MCF 10A (cell line): ENCODE measurements around the gene RAB35. TPM values are rescaled to one million over a fixed set of nuclear protein-coding genes. Genes with fewer than 3 reads are reported as not detected.

Experiments
- BruUV-seq: library from RNA; stranded (reverse); fragments of 400-500 nt; replicated peaks from 2 replicates; lab custom pipeline; 2021; lab: Mats Ljungman, UMichigan
- CTCF ChIA-PET: fragments of 300-600 bp; sonication (Branson Sonifier 250); formaldehyde crosslinking; extraction: SDS; loops from one replicate; lab custom pipeline; 2021; ENCODE audit warnings: antibody characterized with exemption, inconsistent platforms; lab: Yijun Ruan, JAX
- POLR2A ChIA-PET: fragments of 300-600, 350-650 bp; sonication (Branson Sonifier 250); formaldehyde crosslinking; extraction: SDS; loops from one replicate; lab custom pipeline; 2020; ENCODE audit warnings: antibody characterized with exemption, inconsistent platforms; lab: Yijun Ruan, JAX
- DNase-seq: peaks from one replicate; pipeline ENCODE4 v3.0.0-alpha.2; 2018; ENCODE audit not compliant: unreplicated experiment
- H3K27ac Mint-ChIP-seq: one replicate; pipeline ENCODE4 v1.8.0; 2022; ENCODE audit warnings: mild to moderate bottlenecking, low read depth, mixed read lengths; ENCODE audit not compliant: unreplicated experiment
- H3K27me3 Mint-ChIP-seq: one replicate; pipeline ENCODE4 v1.8.0; 2022; ENCODE audit warnings: mixed read lengths; ENCODE audit not compliant: insufficient read depth, unreplicated experiment
- H3K36me3 Mint-ChIP-seq: one replicate; pipeline ENCODE4 v1.8.0; 2022; ENCODE audit warnings: mild to moderate bottlenecking, moderate library complexity, mixed read lengths; ENCODE audit not compliant: insufficient read depth, unreplicated experiment
- H3K4me1 Mint-ChIP-seq: one replicate; pipeline ENCODE4 v1.8.0; 2022; ENCODE audit warnings: mixed read lengths; ENCODE audit not compliant: insufficient read depth, unreplicated experiment
- H3K4me3 Mint-ChIP-seq: one replicate; pipeline ENCODE4 v1.8.0; 2022; ENCODE audit warnings: mild to moderate bottlenecking, moderate library complexity, mixed read lengths; ENCODE audit not compliant: unreplicated experiment
- H3K9me3 Mint-ChIP-seq: one replicate; pipeline ENCODE4 v1.8.0; 2022; ENCODE audit warnings: mixed read lengths; ENCODE audit not compliant: unreplicated experiment
- CTCF ChIP-seq: fragments of 200-600 bp; IDR thresholded peaks from one replicate; pipeline ENCODE4 v1.8.0; 2022; ENCODE audit warnings: antibody characterized with exemption, mild to moderate bottlenecking; ENCODE audit not compliant: unreplicated experiment
- intact Hi-C: fragments of 100-400 bp; cut with micrococcal nuclease; formaldehyde crosslinking; loops from 2 replicates; pipeline ENCODE4 v1.14.1; 2022
- total RNA-seq: library from RNA; stranded (reverse); gene quantifications from 2 replicates; pipeline ENCODE4 v1.2.3, GENCODE V29; 2022

RAB35 gene
- total RNA-seq, 1 experiment from 2014 or later: 57.8 TPM

DNA sequence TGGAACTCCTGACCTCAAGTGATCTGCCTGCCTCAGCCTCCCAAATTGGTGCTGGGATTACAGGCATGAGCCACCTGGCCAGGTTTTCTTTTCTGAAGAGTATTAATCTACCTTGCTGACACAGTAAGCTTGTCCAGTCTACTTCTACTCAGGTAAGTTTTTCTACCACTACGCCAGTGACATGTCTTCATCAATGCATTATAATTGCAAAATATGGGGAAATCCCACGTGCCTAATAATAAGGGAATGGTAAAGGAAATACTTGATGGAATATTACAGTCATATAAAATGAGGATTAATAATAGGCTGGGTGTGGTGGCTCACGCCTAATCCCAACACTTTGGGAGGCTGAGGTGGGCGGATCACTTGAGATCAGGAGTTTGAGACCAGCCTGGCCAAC is 62.3 kb downstream of the RAB35 start:
- no peaks in the 10 kb centered on the region for H3K27me3 Mint-ChIP-seq
- no peak overlapping the region for H3K4me3 Mint-ChIP-seq
- H3K9me3 Mint-ChIP-seq: peaks cover 11% of the 10 kb centered on the region
- POLR2A ChIA-PET: interaction anchor here (1.1 to 3.3 kb wide), 7 partner anchors 9 to 65 kb away, joined by 3 to 48 read pairs (median 6); partner anchors contain the start of gene BICDL1
- TF ChIP-seq CTCF: no peak
- intact Hi-C loops: no loop called here
- DNase-seq: no peak
- H3K4me1 Mint-ChIP-seq: peaks cover 10% of the 10 kb centered on the region
- peak overlapping the region; percentile 22 for H3K27ac Mint-ChIP-seq
- CTCF ChIA-PET: interaction anchor here (1.5 kb wide), 1 partner anchor 12 kb away, joined by 3 read pairs; no protein-coding TSS in a partner anchor
- BruUV-seq: no TSS peak
- no peaks in the 10 kb centered on the region for H3K36me3 Mint-ChIP-seq

DNA sequence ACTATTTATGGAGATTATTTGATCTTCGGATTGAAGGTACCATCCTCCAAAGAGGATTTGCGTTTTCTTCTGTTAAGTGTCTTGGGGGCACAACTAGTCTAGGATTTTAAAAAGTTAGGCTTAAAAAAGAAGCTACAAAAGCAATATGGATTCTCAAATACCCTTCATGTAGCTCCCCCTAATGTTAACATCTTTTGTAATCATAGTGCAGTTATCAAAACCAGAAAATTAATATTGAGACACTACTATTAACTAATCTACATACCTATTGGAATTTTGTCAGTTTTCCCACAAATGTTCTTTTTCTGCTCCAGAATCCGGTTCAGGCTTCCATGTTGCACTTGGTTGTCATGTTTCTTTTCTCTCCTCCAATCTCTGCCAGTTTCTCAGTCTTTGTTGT is 65.0 kb downstream of the RAB35 start:
- no peak for TF ChIP-seq CTCF
- H3K27me3 Mint-ChIP-seq: no peaks in the 10 kb centered on the region
- no peaks in the 10 kb centered on the region for H3K36me3 Mint-ChIP-seq
- POLR2A ChIA-PET: interaction anchor here (1.1 to 1.4 kb wide), 2 partner anchors 10 to 23 kb away, joined by 3 read pairs; no protein-coding TSS in a partner anchor
- no peak overlapping the region for H3K27ac Mint-ChIP-seq
- H3K4me1 Mint-ChIP-seq: peaks cover 17% of the 10 kb centered on the region
- no peak overlapping the region for H3K4me3 Mint-ChIP-seq
- intact Hi-C loops: no loop called here
- DNase-seq: no peak
- CTCF ChIA-PET: no interaction called here
- peaks cover 11% of the 10 kb centered on the region for H3K9me3 Mint-ChIP-seq
- BruUV-seq: no TSS peak

DNA sequence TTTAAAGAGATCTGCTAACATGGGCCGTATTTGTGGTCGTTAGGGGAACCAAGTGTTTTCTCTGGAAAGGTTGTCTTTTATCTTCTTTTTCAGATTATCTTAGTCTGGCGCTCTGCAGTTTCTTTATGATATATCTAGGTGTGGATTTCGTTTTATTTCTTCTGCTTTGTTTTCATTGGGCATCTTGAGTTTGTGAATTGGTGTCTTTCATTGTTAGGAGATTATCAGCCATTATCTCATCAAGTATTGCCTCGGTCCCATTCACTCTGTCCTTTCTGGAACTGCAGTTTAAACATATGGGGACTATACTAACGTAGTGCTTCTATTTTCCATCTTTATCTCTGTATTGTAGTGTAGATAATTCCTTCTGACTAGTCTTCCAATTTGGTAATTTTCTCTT is 67.1 kb downstream of the RAB35 start:
- intact Hi-C loops: no loop called here
- POLR2A ChIA-PET: interaction anchor here (0.9 to 1.6 kb wide), 3 partner anchors 11 to 50 kb away, joined by 3 to 4 read pairs (median 4); no protein-coding TSS in a partner anchor
- Mint-ChIP-seq H3K27ac (no peak overlapping the region), H3K4me3 (no peak overlapping the region), H3K27me3 (no peaks in the 10 kb centered on the region), H3K36me3 (peaks cover 5% of the 10 kb centered on the region), H3K9me3 (peaks cover 11% of the 10 kb centered on the region), H3K4me1 (peaks cover 12% of the 10 kb centered on the region)
- CTCF ChIA-PET: interaction anchor here (0.6 kb wide), 2 partner anchors 63 to 119 kb away, joined by 3 read pairs; no protein-coding TSS in a partner anchor
- no TSS peak for BruUV-seq
- no peak for DNase-seq
- no peak for TF ChIP-seq CTCF

DNA sequence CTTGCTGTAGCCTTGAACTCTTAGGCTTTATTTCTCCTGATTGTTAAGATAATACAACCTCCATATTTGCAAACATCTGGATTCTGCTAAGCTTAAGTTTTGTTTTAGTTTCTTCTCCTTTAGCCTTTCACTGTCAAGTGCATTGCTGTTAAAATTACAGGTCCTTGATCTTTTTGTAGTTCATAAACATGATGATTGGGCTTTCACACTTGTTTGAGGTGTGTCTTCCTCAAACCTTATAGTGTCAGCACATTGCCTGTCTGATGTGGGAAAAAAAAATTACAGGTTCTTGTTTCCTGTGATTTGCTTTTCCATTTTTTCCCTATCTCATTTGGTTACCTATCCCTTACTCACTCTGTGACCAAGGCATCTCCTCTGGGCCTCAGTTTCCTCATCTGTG is 68.3 kb downstream of the RAB35 start:
- DNase-seq: no peak
- Mint-ChIP-seq H3K4me1 (peaks cover 16% of the 10 kb centered on the region), H3K27ac (no peak overlapping the region), H3K27me3 (no peaks in the 10 kb centered on the region), H3K9me3 (peaks cover 11% of the 10 kb centered on the region), H3K4me3 (no peak overlapping the region), H3K36me3 (peaks cover 5% of the 10 kb centered on the region)
- no peak for TF ChIP-seq CTCF
- intact Hi-C loops: no loop called here
- CTCF ChIA-PET: interaction anchor here (0.8 to 1.5 kb wide), 4 partner anchors 12 to 59 kb away, joined by 3 to 6 read pairs (median 4); partner anchors contain the start of gene BICDL1
- POLR2A ChIA-PET: interaction anchor here (0.7 to 2.4 kb wide), 10 partner anchors 9 to 153 kb away, joined by 3 to 16 read pairs (median 4); partner anchors contain the start of genes BICDL1 and RPLP0
- no TSS peak for BruUV-seq
